ENCODE data around the gene PARP9.
A peak's percentile ranks its signal among the peaks of the same experiment; 100 is the strongest.
"Not testable (repeated sequence)": the region's sequence is repeated elsewhere in the genome, so short reads cannot be mapped to it uniquely, and the experiment has no call there.

The PARP9 gene

DNA sequence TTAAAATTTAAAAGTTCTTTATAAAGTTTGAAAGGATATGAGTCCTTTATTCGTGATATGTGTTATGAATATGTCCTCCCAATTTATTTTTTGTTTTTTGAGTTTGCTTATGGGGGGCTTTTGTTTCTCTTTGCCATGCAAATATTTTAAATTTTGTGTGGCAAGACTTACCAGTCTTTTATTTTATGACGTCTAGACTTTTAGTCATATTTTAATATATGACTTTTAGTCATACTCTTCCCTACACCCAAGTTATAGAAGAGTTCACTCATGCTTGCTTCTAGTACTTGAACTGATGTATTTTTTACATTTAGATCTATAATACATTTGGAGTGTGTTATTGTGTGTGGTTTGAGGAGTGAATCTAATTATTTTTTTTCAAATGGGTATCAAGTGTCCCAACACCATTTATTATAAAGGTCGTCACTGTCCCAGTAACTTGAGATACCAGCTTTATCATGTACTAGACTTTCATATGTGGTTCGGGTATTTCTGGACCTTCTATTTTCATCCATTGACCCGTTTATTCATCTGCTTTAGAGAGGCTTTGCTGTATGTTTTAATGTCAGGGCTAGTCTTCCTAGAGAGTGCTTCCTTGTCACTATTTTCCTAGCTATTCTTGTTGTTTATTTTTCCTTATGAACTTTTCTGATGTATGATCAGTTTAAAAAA, 14.1 kb upstream of the PARP9 start:
- TF ChIP-seq, protein P1, sequence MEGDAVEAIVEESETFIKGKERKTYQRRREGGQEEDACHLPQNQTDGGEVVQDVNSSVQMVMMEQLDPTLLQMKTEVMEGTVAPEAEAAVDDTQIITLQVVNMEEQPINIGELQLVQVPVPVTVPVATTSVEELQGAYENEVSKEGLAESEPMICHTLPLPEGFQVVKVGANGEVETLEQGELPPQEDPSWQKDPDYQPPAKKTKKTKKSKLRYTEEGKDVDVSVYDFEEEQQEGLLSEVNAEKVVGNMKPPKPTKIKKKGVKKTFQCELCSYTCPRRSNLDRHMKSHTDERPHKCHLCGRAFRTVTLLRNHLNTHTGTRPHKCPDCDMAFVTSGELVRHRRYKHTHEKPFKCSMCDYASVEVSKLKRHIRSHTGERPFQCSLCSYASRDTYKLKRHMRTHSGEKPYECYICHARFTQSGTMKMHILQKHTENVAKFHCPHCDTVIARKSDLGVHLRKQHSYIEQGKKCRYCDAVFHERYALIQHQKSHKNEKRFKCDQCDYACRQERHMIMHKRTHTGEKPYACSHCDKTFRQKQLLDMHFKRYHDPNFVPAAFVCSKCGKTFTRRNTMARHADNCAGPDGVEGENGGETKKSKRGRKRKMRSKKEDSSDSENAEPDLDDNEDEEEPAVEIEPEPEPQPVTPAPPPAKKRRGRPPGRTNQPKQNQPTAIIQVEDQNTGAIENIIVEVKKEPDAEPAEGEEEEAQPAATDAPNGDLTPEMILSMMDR (conservative IDR thresholded peaks at IDR 0.05; ENCODE audit: low read depth) = no peak
- CTCF ChIA-PET = interaction anchor here (0.6 to 0.7 kb wide), 2 partner anchors 101 to 743 kb away, joined by 3 read pairs; partner anchors contain the start of genes EAF2 and IQCB1
- DNase-seq (ENCODE audit: low spot score) = no peak
- POLR2A ChIA-PET (ENCODE audit: low non-redundant PET) = no interaction called here
- no peak overlapping the region for H3K27ac ChIP-seq

DNA sequence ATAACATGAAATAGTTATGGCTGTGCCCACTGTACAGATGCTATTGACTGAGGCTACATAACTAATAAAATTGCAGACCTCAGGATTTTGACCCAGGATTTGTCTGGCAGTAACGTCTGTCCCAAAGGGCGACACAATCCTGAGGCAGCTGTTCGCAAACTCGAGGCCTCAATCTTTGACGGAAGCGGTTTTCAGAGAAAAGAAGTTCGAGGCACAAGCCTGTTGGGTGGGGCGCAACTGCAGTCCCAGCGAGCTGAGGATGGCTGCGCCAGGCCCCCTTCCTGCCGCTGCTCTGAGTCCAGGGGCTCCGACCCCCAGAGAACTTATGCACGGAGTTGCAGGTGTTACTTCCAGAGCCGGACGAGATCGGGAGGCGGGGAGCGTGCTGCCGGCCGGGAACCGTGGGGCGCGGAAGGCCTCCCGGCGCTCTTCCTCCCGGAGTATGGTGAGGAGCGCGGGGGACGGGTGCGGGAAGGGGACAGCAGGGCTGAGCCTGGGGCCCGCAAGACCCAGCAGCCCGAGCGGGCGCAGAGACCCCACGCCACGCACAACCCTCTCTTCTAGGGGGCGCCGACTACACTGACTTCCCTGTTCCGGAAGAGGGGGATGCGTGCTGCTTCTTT, 13.4 kb upstream of the PARP9 start, which contains the start of gene PARP15:
TSS of gene PARP15 (plus strand) at position 242 of the 623 bp plus-strand sequence. CDS start at position 260, 18 bp downstream.
- ChIA-PET CTCF (no interaction called here), POLR2A (ENCODE audit: low non-redundant PET) (no interaction called here)
- TF ChIP-seq, protein P1 (conservative IDR thresholded peaks at IDR 0.05; ENCODE audit: low read depth) = no peak
- H3K27ac ChIP-seq = no peak within 1 kb of the TSS
- DNase-seq (ENCODE audit: low spot score) = no peak

DNA sequence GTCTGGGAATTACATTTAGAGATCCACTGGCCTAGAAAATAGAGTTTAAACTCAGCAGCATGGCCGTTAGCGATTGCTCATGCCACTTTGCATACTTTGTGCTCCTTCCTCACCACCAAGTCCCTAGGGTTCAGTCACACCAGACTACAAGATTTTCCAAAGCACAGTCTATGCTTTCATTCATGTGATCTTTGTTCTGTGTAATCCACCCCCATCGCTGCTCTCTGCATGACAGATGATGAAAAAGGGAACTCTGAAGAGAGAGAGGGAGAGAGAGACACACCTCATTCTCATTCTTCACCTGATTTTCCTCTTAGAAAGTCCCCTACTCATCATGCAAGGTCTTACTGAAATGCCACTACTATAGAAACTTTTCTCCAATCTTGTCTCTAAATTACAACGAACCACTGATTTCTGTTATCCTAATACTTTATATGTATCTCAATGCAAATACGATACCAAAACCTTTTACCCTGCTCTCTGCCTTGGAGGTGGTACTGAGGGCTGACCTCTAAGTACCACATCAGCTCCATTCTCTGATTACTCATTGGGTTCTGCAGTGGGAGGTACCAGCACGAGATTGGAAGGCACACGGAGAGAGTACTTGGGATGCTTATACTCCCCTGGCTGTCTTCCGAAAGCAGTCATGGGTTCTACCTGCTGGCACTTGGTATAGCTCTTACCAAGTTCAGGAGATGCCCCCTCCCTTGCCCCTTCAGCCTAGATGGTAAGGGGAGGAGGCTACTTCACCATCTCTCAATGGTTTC, 12.3 kb upstream of the PARP9 start:
- no peak for DNase-seq (ENCODE audit: low spot score)
- ChIA-PET CTCF (no interaction called here), POLR2A (ENCODE audit: low non-redundant PET) (no interaction called here)
- TF ChIP-seq, protein P1 (conservative IDR thresholded peaks at IDR 0.05; ENCODE audit: low read depth) = no peak
- H3K27ac ChIP-seq = no peak overlapping the region

DNA sequence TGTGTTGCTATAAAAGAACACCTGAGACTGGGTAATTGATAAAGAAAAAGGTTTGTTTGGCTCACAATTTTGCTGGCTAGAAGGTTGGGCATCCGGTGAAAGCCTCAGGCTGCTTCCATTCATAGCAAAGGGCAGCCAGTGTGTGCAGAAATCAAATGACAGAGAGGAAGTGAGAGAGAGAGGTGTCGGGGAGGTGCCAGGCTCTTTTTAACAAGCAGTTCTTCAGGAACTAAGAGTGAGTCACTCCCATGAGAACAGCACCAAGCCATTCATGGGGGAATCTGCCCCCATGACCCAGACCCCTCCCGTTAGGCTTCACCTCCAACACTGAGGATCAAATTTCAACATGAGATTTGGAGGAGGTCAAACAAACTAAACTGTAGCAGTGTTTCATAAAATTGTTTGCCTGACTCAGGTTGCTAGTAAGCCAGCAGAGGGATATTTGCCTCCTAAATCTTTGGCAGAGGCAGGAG, 8.9 kb upstream of the PARP9 start:
- ChIA-PET POLR2A (ENCODE audit: low non-redundant PET) (no interaction called here), CTCF (interaction anchor here (0.8 kb wide), 1 partner anchor 106 kb away, joined by 3 read pairs; no protein-coding TSS in a partner anchor)
- peak; percentile 39 for DNase-seq (ENCODE audit: low spot score)
- H3K27ac ChIP-seq = peak overlapping the region; percentile 65
- TF ChIP-seq, protein P1 (conservative IDR thresholded peaks at IDR 0.05; ENCODE audit: low read depth) = no peak

DNA sequence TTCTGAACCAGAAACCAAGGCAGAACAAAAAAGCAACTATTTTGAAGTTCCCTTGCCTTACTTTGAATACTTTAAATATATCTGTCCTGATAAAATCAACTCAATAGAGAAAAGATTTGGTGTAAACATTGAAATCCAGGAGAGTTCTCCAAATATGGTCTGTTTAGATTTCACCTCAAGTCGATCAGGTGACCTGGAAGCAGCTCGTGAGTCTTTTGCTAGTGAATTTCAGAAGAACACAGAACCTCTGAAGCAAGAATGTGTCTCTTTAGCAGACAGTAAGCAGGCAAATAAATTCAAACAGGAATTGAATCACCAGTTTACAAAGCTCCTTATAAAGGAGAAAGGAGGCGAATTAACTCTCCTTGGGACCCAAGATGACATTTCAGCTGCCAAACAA, 4.7 kb upstream of the PARP9 start:
- CTCF ChIA-PET = interaction anchor here (0.6 kb wide), 1 partner anchor 12 kb away, joined by 3 read pairs; no protein-coding TSS in a partner anchor
- POLR2A ChIA-PET (ENCODE audit: low non-redundant PET) = no interaction called here
- TF ChIP-seq, protein P1 (conservative IDR thresholded peaks at IDR 0.05; ENCODE audit: low read depth) = no peak

DNA sequence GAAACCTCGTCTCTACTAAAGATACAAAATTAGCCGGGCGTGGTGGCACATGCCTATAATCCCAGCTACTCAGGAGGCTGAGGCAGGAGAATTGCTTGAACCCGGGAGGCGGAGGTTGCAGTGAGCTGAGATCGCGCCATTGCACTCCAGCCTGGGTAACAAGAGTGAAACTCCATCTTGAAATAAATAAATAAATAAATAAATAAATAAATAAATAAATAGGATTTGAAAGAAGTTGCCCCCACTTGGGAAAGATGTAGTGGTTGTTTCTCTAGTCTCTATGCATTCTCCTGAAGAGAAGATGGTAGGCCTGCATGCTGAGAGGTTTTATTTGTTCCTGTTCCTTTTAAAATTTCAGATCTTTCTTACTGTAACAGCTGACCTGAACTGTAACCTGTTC, 4.0 kb upstream of the PARP9 start:
- CTCF ChIA-PET = interaction anchor here (0.6 kb wide), 1 partner anchor 11 kb away, joined by 3 read pairs; no protein-coding TSS in a partner anchor
- DNase-seq (ENCODE audit: low spot score); H3K27ac ChIP-seq; POLR2A ChIA-PET (ENCODE audit: low non-redundant PET): not testable (repeated sequence)

More for the DNA sequence above, 4.7 kb upstream of the PARP9 start:
- no peak for DNase-seq (ENCODE audit: low spot score)
- no peak overlapping the region for H3K27ac ChIP-seq
